Psoas muscle (tissue), 8 donors: ENCODE measurements around the gene ZNF334. TPM values are rescaled to one million over a fixed set of nuclear protein-coding genes. Genes with fewer than 3 reads are reported as not detected.

ENCODE experiments used
- ATAC-seq, 4 donors: fragments of 200-7000 bp; cut with Tn5 transposase; one replicate each; pipeline ENCODE4 v1.9.1; 2020; ENCODE audit warnings: moderate library complexity in 3 of 4, mild to moderate bottlenecking in 2 of 4
- DNase-seq, 2 donors: peaks; one replicate each; pipeline ENCODE4 v3.0.0-alpha.2; 2020
- H3K27ac ChIP-seq: fragments of 200-600 bp; one replicate; pipeline ENCODE4 v1.8.0; 2022
- H3K27me3 ChIP-seq, 3 donors: fragments of 200-600 bp in 1 of 3; one replicate each; pipeline versions ENCODE4 v1.6.1 to v1.8.0; 2013 to 2022; ENCODE audit warnings: low read length in 2 of 3, mild to moderate bottlenecking in 2 of 3, moderate library complexity in 1 of 3; ENCODE audit not compliant: insufficient read depth in 3 of 3
- H3K36me3 ChIP-seq, 2 donors: fragments of 200-600 bp in 1 of 2; one replicate each; pipeline versions ENCODE4 v1.6.1 to v1.8.0; 2013 to 2022; ENCODE audit warnings: low read depth in 1 of 2, mild to moderate bottlenecking in 1 of 2, moderate library complexity in 1 of 2; ENCODE audit not compliant: insufficient read depth in 1 of 2
- H3K4me1 ChIP-seq: fragments of 200-600 bp; one replicate; pipeline ENCODE4 v1.8.0; 2022
- H3K4me3 ChIP-seq: fragments of 200-600 bp; one replicate; pipeline ENCODE4 v1.8.0; 2022; ENCODE audit warnings: mild to moderate bottlenecking
- H3K9me3 ChIP-seq: fragments of 200-600 bp; one replicate; pipeline ENCODE4 v1.8.0; 2022
- CTCF ChIP-seq: fragments of 200-600 bp; IDR thresholded peaks from one replicate; pipeline ENCODE4 v1.8.0; 2022; ENCODE audit warnings: antibody characterized with exemption
- WGBS, 3 donors: extraction: QIAGEN DNeasy Blood & Tissue Kit; methylation state at CpG; one replicate each; pipeline versions ENCODE4 v1.1.6 to v1.1.7; 2013; 5-methylcytosine and 5-hydroxymethylcytosine counted together
- intact Hi-C, 2 donors: fragments of 100-400 bp; cut with DNase I; formaldehyde crosslinking; loops; one replicate each; pipeline versions ENCODE4 v1.11.0 to v1.14.2; 2022
- polyA plus RNA-seq, 3 donors: library from polyadenylated mRNA; stranded (reverse); fragments of 200-250 nt; gene quantifications; one replicate each; pipeline ENCODE4 v1.2.3, GENCODE V29; 2013
- total RNA-seq, 4 donors: library from RNA; stranded (reverse); fragmentation: NEBNext Ultra II Directional in 2 of 4; extraction: Animal tissue kit (Norgen Biotek cat#: 25700) in 2 of 4; gene quantifications; one replicate each; pipeline versions ENCODE4 v1.2.1 to v1.2.4, GENCODE V29; 2021 to 2023
- donor health status: healthy with polysubstance abuse.
- donor health status: DM: no; HTN: no; CAD: no; lungs with moderate emphysema.
- donor health status: Bipolar disorder and iron deficiency.
- donor health status: healthy.
- donor health status: DM: yes; HTN: yes; CAD: no.
- donor health status: DM: no; HTN: no; CAD: no.
- donor health status: DM: no; HTN: no; CAD: no.
- donor health status: DM: yes; HTN: yes; CAD: no.

ZNF334 gene
- total and polyA plus RNA-seq, 7 donors, result 0.10 to 1.0 (median 0.27) TPM

- no peaks in the 10 kb centered on the region for H3K9me3 ChIP-seq
- no peak for DNase-seq
- H3K4me1 ChIP-seq, result no peaks in the 10 kb centered on the region
- H3K27ac ChIP-seq, result no peak overlapping the region
- no peaks in the 10 kb centered on the region for H3K36me3 ChIP-seq
- no peak overlapping the region for H3K4me3 ChIP-seq
- intact Hi-C loops, result no loop called here
- 58 to 68% (median 62%) methylated on average over 6 of the region's 6 CpGs for WGBS, 3 donors
- H3K27me3 ChIP-seq, result peaks cover 0 to 3% (median 0%) of the 10 kb centered on the region in 3 donors
- TF ChIP-seq CTCF, result no peak
- ATAC-seq, result no peak
These were observed 33.6 kb upstream of the ZNF334 start for GRCh38 chr20:46546936-46547335.

GRCh38 chr20:46546298-46546697 is 32.9 kb upstream of the ZNF334 start:
- WGBS, 3 donors, result 66 to 78% (median 71%) methylated on average over 3 of the region's 3 CpGs
- peaks cover 0 to 9% (median 3%) of the 10 kb centered on the region in 3 donors for H3K27me3 ChIP-seq
- ATAC-seq (no peak), DNase-seq (no peak)
- H3K9me3 ChIP-seq, result no peaks in the 10 kb centered on the region
- no peak overlapping the region for H3K27ac ChIP-seq
- no peak for TF ChIP-seq CTCF
- no peaks in the 10 kb centered on the region for H3K4me1 ChIP-seq
- intact Hi-C loops, result no loop called here
- no peak overlapping the region for H3K4me3 ChIP-seq
- H3K36me3 ChIP-seq, result no peaks in the 10 kb centered on the region

- no peak for DNase-seq
- Histone ChIP-seq H3K9me3 (no peaks in the 10 kb centered on the region), H3K4me3 (no peak overlapping the region), H3K36me3 (no peaks in the 10 kb centered on the region), H3K4me1 (no peaks in the 10 kb centered on the region), H3K27me3 (peaks cover 0 to 14% (median 3%) of the 10 kb centered on the region in 3 donors), H3K27ac (no peak overlapping the region)
- intact Hi-C loops, result no loop called here
- 84 to 86% (median 85%) methylated on average over 9 of the region's 9 CpGs for WGBS, 3 donors
- no peak for ATAC-seq
- no peak for TF ChIP-seq CTCF
These were observed 32.4 kb upstream of the ZNF334 start for GRCh38 chr20:46545827-46546138.

- Histone ChIP-seq H3K27ac (no peak overlapping the region), H3K4me1 (no peaks in the 10 kb centered on the region), H3K27me3 (peaks cover 0 to 18% (median 3%) of the 10 kb centered on the region in 3 donors), H3K36me3 (no peaks in the 10 kb centered on the region), H3K4me3 (no peak overlapping the region), H3K9me3 (no peaks in the 10 kb centered on the region)
- intact Hi-C loops, result no loop called here
- TF ChIP-seq CTCF, result no peak
- no peak for ATAC-seq
- WGBS, 3 donors, result 72 to 82% (median 77%) methylated on average over 14 of the region's 14 CpGs
- DNase-seq, result no peak
These were observed 31.9 kb upstream of the ZNF334 start for GRCh38 chr20:46545077-46545826.

GRCh38 chr20:46544576-46544975 is 31.2 kb upstream of the ZNF334 start:
- no peak for DNase-seq
- H3K9me3 ChIP-seq, result no peaks in the 10 kb centered on the region
- no peaks in the 10 kb centered on the region for H3K4me1 ChIP-seq
- H3K27ac ChIP-seq, result no peak overlapping the region
- peaks cover 0 to 20% (median 3%) of the 10 kb centered on the region in 3 donors for H3K27me3 ChIP-seq
- no peaks in the 10 kb centered on the region for H3K36me3 ChIP-seq
- WGBS, 3 donors, result 90 to 98% (median 92%) methylated on average over 3 of the region's 3 CpGs
- ATAC-seq, result no peak
- intact Hi-C loops, result no loop called here
- TF ChIP-seq CTCF, result no peak
- H3K4me3 ChIP-seq, result no peak overlapping the region
